GM18951 (cell line): ENCODE results near the gene DET1.
"Not testable (repeated sequence)": the region's sequence is repeated elsewhere in the genome, so short reads cannot be mapped to it uniquely, and the experiment has no call there.

ENCODE experiments used
- POLR2A ChIP-seq: IDR thresholded peaks from 4 replicates; pipeline ENCODE4 v1.6.1; 2011; ENCODE audit warnings: mild to moderate bottlenecking; ENCODE audit not compliant: insufficient read length, insufficient read depth; ENCODE audit errors: extremely low read depth
- in situ Hi-C: fragments of 300-500 bp; cut with MboI; formaldehyde crosslinking; loops from one replicate; pipeline ENCODE4 v1.12.0; 2022; ENCODE audit warnings: low sequenced_read_pairs, mixed read lengths, inconsistent platforms; ENCODE audit not compliant: unreplicated experiment

DET1 gene

GRCh38 chr15:88491158-88491557 lies 55.3 kb downstream of the DET1 start:
- TF ChIP-seq POLR2A = no peak
- in situ Hi-C loops = no loop called here

DNA sequence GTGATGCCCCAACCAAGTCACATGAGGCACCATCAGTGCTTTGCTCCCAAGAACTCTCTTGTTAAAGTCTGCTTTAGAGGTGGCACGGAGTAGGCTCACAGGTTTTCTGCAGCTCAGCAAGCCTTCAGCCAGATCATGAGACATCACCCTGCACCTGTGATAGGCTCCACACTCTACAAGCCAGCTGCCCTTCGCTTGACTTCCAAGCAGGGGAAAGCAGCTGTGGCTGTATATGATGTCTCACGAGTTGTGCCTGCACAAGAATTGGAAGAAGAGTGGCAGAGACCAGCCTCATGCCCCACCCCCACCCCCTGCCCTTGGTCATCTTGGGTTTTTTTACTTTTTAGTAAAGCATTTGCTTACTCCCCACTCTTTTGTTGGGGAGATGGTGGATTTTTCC lies 56.4 kb downstream of the DET1 start:
- TF ChIP-seq POLR2A = no peak
- in situ Hi-C loops = no loop called here

- TF ChIP-seq POLR2A = no peak
- in situ Hi-C loops = no loop called here
These were observed 57.2 kb downstream of the DET1 start for GRCh38 chr15:88489321-88489720.

- in situ Hi-C loops = no loop called here
- no peak for TF ChIP-seq POLR2A
These were observed 58.5 kb downstream of the DET1 start for GRCh38 chr15:88487796-88488523.

- no peak for TF ChIP-seq POLR2A
- in situ Hi-C loops = no loop called here
These were observed 59.2 kb downstream of the DET1 start for GRCh38 chr15:88487178-88487795.

DNA sequence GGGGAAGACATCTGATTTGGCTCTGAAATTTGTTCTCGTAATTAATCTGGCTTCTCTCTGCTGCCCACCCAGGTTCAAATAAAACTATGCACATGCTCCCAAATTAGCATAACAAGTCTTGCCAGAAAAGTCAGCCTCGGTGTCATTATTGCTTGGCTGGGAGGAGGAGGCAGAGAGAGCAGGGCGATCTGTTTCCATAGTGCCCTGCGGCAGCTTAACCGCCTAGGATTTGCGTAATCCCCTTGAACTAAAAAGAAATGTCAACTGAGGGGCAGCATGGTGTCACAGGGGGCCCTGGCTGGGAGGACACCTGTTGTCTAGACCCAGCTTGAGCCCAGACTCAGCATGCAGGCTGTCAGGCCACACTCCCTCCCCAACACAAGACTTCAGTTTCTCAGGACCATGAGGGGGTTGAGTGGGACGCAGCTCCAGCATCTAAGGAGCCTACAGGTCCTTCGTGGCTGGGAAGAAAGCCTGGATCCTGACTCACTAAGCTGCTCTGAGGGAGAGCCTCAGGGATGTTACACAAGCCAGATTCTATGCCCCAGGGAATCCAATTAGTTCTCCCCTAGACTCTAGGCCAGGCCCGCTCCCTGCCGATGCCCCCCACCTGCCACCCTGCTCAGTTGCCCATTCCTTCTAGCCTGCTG lies 61.7 kb downstream of the DET1 start:
- no peak for TF ChIP-seq POLR2A
- in situ Hi-C loops = no loop called here

DNA sequence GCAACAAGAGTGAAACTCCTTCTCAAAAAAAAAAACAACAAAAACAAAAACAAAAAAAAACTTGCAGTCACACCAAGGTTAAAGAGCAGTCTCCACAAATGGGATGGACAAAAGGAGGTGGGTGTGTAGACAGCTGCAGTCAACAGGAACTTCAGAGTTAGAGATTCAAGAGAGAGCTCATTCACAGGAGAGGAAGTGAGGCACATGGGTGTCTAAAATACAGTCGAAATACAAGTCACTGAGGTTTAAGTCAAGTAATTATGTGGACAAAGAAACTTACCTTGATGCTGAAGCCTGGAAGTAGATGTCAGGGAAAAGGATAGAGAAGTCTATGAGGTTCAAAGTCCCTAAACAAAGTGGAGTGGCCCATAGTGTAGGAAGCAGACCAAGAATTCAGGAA lies 64.2 kb downstream of the DET1 start:
- TF ChIP-seq POLR2A = no peak
- in situ Hi-C loops = no loop called here

DNA sequence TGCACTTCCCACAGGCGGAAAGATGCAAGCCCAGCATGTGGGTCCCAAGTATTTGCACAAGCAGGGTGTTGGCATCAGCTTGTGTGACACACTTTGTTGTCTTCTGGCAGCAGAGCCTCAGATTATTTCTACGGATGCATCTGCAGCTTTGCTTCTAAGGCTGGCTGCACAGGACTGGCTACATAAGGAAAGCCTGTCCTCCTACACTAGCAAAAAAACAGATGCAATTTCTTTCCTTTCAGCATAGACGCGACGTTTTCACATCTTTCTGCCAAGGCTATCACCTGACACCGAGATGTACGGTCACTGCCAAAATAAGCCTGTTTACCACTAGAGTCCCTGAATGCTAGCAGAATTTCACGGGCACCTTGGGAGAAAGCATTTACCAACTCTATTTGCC lies 65.5 kb downstream of the DET1 start:
- no peak for TF ChIP-seq POLR2A
- in situ Hi-C loops = no loop called here

DNA sequence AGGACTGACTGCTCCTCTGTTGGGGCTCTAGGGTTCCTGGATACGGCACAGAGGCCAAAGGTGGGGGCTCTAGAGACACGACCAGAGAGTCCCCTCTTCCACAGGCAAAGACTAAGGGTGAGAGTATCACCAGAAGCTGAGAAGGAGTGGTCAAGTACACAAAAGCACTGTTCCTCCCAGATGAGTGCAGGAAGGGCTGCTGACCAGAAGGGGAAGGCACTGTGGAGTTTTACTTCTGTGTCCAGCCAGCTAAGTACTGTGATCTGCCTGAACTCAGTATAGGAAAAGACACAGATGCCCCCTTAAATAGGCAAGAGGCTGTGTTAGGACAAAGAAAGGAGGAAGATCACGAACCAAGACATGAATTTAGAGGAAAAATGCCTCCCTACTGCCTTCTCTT lies 67.3 kb downstream of the DET1 start:
- TF ChIP-seq POLR2A = no peak
- in situ Hi-C loops = no loop called here

DNA sequence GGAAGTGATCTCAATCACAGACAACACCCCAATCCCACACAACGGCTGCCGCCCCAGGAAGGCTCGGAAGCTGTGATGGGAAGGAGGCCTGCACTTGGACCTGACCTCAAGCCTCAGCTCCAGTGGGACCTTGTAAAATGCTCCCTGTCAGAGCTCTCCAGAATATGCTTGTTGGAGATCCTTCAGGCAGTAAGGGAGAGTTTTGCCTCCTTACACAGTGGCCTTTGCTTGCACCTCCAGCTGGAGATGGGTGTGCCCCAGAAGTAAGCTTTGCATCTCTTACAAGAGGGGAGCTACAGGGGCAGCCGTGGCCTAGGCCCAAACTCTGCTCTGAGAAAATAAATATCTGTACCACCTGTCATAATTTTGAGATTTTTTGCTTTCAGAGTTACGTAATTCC lies 68.6 kb downstream of the DET1 start:
- in situ Hi-C loops = no loop called here
- TF ChIP-seq POLR2A = no peak

- TF ChIP-seq POLR2A = no peak
- in situ Hi-C loops = no loop called here
These were observed 69.4 kb downstream of the DET1 start for GRCh38 chr15:88477126-88477525.

- no peak for TF ChIP-seq POLR2A
- in situ Hi-C loops = no loop called here
These were observed 69.8 kb downstream of the DET1 start for GRCh38 chr15:88476635-88477060.

GRCh38 chr15:88473661-88474293 lies 72.7 kb downstream of the DET1 start:
- in situ Hi-C loops = not testable (repeated sequence)

GRCh38 chr15:88472225-88472624 lies 74.3 kb downstream of the DET1 start:
- in situ Hi-C loops = no loop called here
- no peak for TF ChIP-seq POLR2A
